Measurements from ENCODE around the gene PXN.

The PXN gene

DNA sequence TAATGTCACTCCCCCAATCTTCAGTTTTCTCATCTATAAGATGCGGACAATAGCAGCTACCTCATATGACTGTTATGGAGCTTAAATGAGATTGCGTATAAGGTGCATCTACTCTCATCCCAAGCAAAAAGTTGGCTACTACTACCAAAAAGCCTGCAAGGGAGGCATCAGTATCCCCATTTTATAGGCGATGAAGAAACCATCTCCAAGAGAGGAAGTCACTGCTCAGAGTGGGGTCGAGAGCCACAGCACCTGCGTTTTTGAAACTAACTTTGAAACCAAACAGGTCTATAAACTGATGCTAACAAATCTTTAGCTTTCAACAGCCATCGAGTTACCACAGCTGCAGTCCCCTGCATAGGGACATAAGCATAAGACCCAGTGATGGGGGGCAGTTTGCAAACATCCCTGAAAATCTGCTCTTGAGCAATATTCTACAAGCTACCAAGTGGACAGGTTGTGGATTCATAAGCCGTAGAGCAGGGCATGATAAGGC is 74.5 kb downstream of the PXN start:
- in situ Hi-C loops (cut with MboI; ENCODE audit: low sequenced_read_pairs) = no loop called here
- Histone ChIP-seq H3K9me3 (no peaks in the 10 kb centered on the region), H3K4me3 (no peak overlapping the region), H3K36me3 (replicated peaks) (peaks cover 51% of the 10 kb centered on the region), H3K27me3 (ENCODE audit: low read depth) (no peaks in the 10 kb centered on the region), H3K4me1 (peaks cover 20% of the 10 kb centered on the region)
- no peak for DNase-seq (ENCODE audit: low spot score in 2 of 2)

DNA sequence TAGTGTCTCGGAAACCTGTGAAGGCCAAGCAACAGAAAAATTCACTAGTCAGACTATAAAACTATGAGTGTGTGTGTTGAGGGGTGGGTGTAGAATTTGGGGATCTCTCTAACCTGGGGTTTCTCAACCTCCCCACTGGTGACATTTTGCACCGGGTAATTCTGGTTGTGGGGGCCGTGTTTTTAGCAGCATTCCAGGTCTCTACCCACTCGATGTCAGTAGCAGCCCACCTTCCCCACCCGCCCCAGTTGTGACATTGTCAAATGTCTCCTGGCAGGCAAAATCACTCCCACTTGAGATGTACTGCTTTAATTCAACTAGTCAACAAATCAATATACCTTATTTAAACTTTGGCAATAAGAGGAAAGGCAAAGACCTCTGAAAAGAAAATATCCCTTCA is 75.1 kb downstream of the PXN start:
- Histone ChIP-seq H3K27me3 (ENCODE audit: low read depth) (no peaks in the 10 kb centered on the region), H3K9me3 (no peaks in the 10 kb centered on the region), H3K4me1 (peaks cover 15% of the 10 kb centered on the region), H3K4me3 (no peak overlapping the region), H3K36me3 (replicated peaks) (peaks cover 53% of the 10 kb centered on the region)
- in situ Hi-C loops (cut with MboI; ENCODE audit: low sequenced_read_pairs) = no loop called here
- DNase-seq (ENCODE audit: low spot score in 2 of 2) = no peak

DNA sequence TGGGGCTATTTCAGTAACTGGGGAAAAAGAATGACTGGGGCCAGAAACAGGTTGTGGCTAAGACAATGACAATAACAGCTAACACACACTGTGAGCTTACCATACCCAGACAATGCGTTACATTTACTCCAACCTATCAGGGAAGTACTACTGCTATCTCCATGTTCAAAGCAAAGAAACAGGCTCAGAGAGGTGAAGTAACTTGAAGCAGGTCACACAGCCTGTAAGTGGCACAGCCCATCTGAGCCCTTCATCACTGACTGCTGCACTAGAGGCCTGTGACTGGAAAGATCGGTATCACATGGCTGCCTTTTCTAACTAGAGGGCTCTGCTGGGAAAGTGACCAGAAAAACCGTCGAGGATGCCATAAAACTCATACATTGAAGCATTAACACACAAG is 78.9 kb downstream of the PXN start:
- Histone ChIP-seq H3K4me3 (no peak overlapping the region), H3K4me1 (peaks cover 7% of the 10 kb centered on the region), H3K9me3 (no peaks in the 10 kb centered on the region), H3K27me3 (ENCODE audit: low read depth) (no peaks in the 10 kb centered on the region), H3K36me3 (replicated peaks) (peaks cover 71% of the 10 kb centered on the region)
- no peak for DNase-seq (ENCODE audit: low spot score in 2 of 2)
- in situ Hi-C loops (cut with MboI; ENCODE audit: low sequenced_read_pairs) = no loop called here

DNA sequence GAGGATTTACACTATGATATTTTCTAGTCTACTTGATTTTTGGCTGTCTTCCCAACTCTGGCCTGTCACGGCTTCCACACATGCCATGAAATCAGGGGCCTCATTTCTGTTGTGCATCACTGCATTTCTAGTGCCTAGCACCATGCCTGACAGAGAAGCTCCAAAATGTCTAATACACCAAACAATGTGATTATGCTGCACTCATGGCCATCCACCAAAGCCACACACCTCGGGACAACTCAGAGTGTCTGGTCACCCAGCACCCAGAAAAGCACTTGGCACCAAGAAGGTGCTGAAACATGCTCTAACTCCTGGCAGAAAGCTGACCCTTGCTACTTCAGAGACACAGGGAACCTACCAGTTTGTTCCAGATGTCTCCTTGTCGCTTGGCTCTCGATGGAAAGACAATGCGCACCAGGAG is 82.3 kb downstream of the PXN start:
- H3K27me3 ChIP-seq (ENCODE audit: low read depth) = no peaks in the 10 kb centered on the region
- H3K4me3 ChIP-seq = no peak overlapping the region
- no peak for DNase-seq (ENCODE audit: low spot score in 2 of 2)
- in situ Hi-C loops (cut with MboI; ENCODE audit: low sequenced_read_pairs) = no loop called here
- no peaks in the 10 kb centered on the region for H3K9me3 ChIP-seq
- peaks cover 10% of the 10 kb centered on the region for H3K4me1 ChIP-seq
- H3K36me3 ChIP-seq (replicated peaks) = peaks cover 78% of the 10 kb centered on the region

DNA sequence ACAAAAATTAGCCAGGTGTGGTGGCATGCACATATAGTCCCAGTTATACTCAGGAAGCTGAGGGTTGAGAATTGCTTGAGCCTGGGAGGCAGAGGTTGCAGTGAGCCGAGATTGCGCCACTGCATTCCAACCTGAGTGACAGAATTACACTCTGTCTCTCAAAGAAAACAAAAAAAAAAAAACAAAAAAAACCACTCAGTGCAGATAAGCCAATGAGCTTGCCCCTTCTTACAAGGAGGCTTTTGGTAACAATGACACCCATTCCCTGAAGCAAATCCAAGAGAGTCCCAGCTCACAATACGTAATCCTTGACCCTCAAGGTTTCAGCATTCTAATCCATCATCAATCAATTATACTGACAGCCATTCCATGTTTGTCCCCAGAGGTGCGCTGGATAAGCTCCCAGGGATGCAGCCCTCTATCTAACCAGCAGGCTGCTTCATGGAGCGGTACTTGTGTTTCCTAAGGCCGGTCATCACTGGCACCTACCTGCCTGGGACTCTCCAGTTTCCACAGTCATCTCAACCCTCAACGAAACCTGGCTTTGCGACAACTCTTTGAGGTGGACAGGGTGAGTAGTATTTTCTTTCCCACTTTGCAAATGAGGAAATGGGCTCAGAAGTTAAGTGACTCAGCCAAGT is 83.4 kb downstream of the PXN start:
- peaks cover 85% of the 10 kb centered on the region for H3K36me3 ChIP-seq (replicated peaks)
- peak; percentile 83 to 99 for DNase-seq (ENCODE audit: low spot score in 2 of 2)
- H3K4me1 ChIP-seq = peaks cover 10% of the 10 kb centered on the region
- in situ Hi-C loops (cut with MboI; ENCODE audit: low sequenced_read_pairs) = no loop called here
- no peak overlapping the region for H3K4me3 ChIP-seq
- no peaks in the 10 kb centered on the region for H3K9me3 ChIP-seq
- H3K27me3 ChIP-seq (ENCODE audit: low read depth) = no peaks in the 10 kb centered on the region

DNA sequence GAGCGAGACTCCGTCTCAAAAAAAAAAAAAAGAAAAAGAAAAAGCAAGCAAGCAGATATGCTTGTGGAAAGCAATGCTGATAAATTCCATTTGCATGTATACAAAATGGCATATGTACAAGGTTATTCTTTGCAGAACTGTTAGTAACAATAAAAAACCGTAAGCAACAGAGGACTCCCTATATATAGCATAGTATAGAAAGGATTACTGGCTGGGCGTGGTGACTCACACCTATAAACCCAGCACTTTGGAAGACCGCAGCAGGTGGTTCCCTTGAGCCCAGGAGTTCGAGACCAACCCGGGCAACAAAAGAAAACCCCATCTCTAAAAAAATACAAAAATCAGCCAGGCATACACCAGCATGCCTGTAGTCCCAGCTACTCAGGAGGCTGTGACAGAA is 84.6 kb downstream of the PXN start:
- H3K4me1 ChIP-seq = peaks cover 10% of the 10 kb centered on the region
- H3K9me3 ChIP-seq = no peaks in the 10 kb centered on the region
- H3K27me3 ChIP-seq (ENCODE audit: low read depth) = no peaks in the 10 kb centered on the region
- H3K4me3 ChIP-seq = no peak overlapping the region
- peaks cover 86% of the 10 kb centered on the region for H3K36me3 ChIP-seq (replicated peaks)
- DNase-seq (ENCODE audit: low spot score in 2 of 2) = no peak
- in situ Hi-C loops (cut with MboI; ENCODE audit: low sequenced_read_pairs) = no loop called here

DNA sequence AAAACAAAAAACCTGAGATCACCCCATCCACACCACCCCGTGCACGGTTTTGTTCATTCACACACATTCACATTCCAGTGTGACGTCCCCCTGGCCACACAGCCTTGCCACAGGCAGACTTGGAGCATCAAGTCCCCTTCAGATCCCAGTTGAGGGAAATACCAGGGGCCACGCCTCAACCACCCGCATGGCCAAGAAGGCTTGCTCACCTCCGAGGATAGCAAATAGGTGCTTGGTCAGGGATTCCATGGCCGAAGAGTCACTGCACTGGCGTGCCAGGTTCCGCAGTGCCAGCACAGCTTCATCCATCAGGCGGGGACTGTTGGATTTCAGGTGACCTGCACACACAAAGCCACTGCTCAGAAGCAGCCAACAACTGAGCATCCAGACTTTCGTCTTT is 90.0 kb downstream of the PXN start:
- Histone ChIP-seq H3K27me3 (ENCODE audit: low read depth) (no peaks in the 10 kb centered on the region), H3K4me1 (no peaks in the 10 kb centered on the region), H3K36me3 (replicated peaks) (peaks cover 89% of the 10 kb centered on the region), H3K4me3 (no peak overlapping the region), H3K9me3 (no peaks in the 10 kb centered on the region)
- no peak for DNase-seq (ENCODE audit: low spot score in 2 of 2)
- in situ Hi-C loops (cut with MboI; ENCODE audit: low sequenced_read_pairs) = no loop called here

DNA sequence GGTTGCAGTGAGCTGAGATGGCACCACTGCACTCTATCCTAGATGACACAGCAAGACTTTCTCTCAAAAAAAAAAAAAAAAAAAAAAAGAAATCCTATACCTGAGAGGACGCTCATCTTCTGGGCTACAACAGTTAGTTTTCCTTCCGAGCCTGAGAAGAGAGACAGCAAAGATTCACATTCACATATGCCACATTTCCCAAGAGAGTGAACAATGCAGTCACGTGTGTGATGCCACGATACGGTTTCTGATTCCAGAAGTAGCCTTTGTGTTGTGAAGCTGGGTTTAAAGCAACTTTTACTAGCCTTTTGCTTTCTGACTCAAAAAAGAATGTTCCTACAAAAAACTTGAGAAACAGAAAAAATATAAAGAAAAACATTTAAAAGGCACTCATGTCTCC is 90.5 kb downstream of the PXN start:
- H3K9me3 ChIP-seq = no peaks in the 10 kb centered on the region
- H3K4me1 ChIP-seq = no peaks in the 10 kb centered on the region
- in situ Hi-C loops (cut with MboI; ENCODE audit: low sequenced_read_pairs) = no loop called here
- H3K27me3 ChIP-seq (ENCODE audit: low read depth) = no peaks in the 10 kb centered on the region
- peaks cover 91% of the 10 kb centered on the region for H3K36me3 ChIP-seq (replicated peaks)
- no peak overlapping the region for H3K4me3 ChIP-seq
- no peak for DNase-seq (ENCODE audit: low spot score in 2 of 2)

DNA sequence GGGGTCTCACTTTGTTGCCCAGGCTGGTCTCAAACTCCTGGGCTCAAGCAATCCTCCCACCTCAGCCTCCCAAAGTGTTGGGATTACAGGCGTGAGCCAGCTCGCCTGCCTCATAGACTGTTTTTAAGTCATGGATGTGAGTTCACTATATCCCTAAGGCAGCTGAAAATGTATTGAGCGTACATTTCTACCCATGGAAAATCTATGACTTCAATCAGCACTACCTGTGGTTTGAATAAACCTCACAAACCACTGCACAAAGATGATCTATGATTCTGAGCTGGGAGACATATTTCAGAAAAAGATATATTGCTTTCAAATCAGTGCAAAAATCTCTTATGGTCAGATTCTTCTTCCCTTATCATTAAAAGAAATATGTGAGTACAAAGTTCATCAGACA is 93.5 kb downstream of the PXN start:
- no peak for DNase-seq (ENCODE audit: low spot score in 2 of 2)
- no peak overlapping the region for H3K4me3 ChIP-seq
- in situ Hi-C loops (cut with MboI; ENCODE audit: low sequenced_read_pairs) = loop anchor here (5.0 kb wide), 1 partner anchor 35 kb away; no protein-coding TSS in a partner anchor
- H3K4me1 ChIP-seq = no peaks in the 10 kb centered on the region
- no peaks in the 10 kb centered on the region for H3K27me3 ChIP-seq (ENCODE audit: low read depth)
- H3K36me3 ChIP-seq (replicated peaks) = peaks cover 86% of the 10 kb centered on the region
- H3K9me3 ChIP-seq = no peaks in the 10 kb centered on the region

DNA sequence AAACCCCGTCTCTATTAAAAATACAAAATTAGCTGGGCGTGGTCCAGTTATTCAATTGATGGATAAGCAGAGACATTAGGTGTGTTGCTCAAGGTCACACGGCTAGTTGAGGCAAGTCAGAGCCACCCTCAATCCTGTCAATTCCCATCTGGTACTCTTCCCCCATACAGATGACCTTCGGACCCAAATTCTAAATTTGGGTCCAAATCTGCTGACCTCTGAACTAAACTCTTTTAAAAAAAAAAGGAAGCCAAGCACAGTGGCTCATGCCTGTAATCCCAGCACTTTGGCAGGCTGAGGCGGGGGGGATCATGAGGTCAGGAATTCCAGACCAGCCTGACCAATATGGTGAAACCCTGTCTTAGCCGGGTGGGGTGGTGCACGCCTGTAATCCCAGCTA is 94.9 kb downstream of the PXN start:
- Histone ChIP-seq H3K9me3 (no peaks in the 10 kb centered on the region), H3K4me1 (no peaks in the 10 kb centered on the region), H3K36me3 (replicated peaks) (peaks cover 73% of the 10 kb centered on the region), H3K27me3 (ENCODE audit: low read depth) (no peaks in the 10 kb centered on the region), H3K4me3 (no peak overlapping the region)
- in situ Hi-C loops (cut with MboI; ENCODE audit: low sequenced_read_pairs) = loop anchor here (5.0 kb wide), 1 partner anchor 33 kb away; no protein-coding TSS in a partner anchor
- DNase-seq (ENCODE audit: low spot score in 2 of 2) = no peak

DNA sequence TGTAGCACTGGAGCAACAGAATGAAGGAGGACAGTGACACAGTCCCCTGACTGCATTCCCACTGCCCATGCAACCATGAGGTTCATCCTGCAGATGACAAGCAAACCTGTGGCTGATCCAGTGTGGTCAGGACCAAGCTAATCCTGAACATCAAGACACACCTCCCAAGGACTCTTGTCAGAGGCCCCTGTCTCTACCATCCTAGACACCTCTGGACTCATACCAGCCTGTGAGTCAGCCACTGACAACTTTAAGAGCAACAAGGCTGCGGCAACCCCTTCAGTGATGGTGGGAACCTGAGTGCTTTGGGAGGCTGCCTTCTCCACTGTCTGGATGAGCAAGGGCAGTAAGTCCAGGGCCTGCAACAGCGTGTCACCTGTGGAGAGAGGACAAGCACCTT is 95.6 kb downstream of the PXN start:
- H3K4me3 ChIP-seq = no peak overlapping the region
- no peaks in the 10 kb centered on the region for H3K4me1 ChIP-seq
- no peaks in the 10 kb centered on the region for H3K27me3 ChIP-seq (ENCODE audit: low read depth)
- DNase-seq (ENCODE audit: low spot score in 2 of 2) = no peak
- no peaks in the 10 kb centered on the region for H3K9me3 ChIP-seq
- in situ Hi-C loops (cut with MboI; ENCODE audit: low sequenced_read_pairs) = loop anchor here (5.0 kb wide), 1 partner anchor 33 kb away; no protein-coding TSS in a partner anchor
- H3K36me3 ChIP-seq (replicated peaks) = peaks cover 74% of the 10 kb centered on the region

DNA sequence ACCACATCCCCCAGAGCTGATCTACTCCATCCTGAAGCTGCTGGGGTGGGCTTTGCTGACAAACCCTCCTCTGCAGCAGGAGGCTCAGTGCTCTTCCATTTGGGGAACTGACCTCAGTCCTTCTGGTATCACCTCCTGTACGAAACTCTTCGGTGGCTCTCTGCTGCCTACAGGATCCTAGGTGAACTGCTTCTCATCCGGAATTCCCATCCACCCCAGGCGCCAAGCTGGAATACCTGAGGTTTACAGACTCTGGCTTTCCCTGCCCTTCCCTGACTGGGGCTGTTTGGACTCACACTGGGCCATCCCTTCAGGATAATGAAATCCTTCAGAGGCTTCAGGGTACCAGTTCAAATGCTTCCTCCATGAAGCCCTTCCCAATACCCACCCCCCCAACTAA is 97.2 kb downstream of the PXN start:
- H3K9me3 ChIP-seq = no peaks in the 10 kb centered on the region
- no peak for DNase-seq (ENCODE audit: low spot score in 2 of 2)
- H3K4me3 ChIP-seq = no peak overlapping the region
- H3K27me3 ChIP-seq (ENCODE audit: low read depth) = no peaks in the 10 kb centered on the region
- peaks cover 77% of the 10 kb centered on the region for H3K36me3 ChIP-seq (replicated peaks)
- H3K4me1 ChIP-seq = no peaks in the 10 kb centered on the region
- in situ Hi-C loops (cut with MboI; ENCODE audit: low sequenced_read_pairs) = no loop called here

DNA sequence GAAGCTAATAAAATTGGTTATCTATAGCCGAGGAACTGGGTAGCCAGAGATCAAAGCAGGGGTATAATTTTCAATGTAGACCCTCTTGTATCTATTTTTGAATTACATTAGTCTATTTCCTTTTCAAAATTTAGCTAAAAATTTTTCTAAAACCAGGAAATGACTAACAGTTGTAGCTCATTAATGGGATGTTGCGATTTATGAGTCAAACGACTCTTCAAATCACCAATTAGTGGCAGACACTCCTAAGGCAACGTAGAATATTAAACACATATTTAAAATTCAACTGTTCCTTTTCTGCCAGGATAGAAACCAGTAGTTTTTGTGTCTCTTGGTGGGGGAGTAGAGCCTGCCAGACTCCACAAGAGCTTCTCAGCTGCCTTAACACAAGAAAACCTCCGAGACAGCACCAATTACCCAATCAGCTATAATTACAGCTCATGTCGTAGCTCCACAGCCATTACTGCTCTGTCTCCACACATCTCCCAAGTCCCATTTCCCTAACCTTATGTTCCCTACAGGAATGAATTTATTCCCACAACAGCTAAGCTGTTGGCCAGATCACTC is 97.9 kb downstream of the PXN start:
- Histone ChIP-seq H3K36me3 (replicated peaks) (peaks cover 77% of the 10 kb centered on the region), H3K27me3 (ENCODE audit: low read depth) (no peaks in the 10 kb centered on the region), H3K4me3 (no peak overlapping the region), H3K9me3 (no peaks in the 10 kb centered on the region), H3K4me1 (no peaks in the 10 kb centered on the region)
- in situ Hi-C loops (cut with MboI; ENCODE audit: low sequenced_read_pairs) = no loop called here
- DNase-seq (ENCODE audit: low spot score in 2 of 2) = no peak

DNA sequence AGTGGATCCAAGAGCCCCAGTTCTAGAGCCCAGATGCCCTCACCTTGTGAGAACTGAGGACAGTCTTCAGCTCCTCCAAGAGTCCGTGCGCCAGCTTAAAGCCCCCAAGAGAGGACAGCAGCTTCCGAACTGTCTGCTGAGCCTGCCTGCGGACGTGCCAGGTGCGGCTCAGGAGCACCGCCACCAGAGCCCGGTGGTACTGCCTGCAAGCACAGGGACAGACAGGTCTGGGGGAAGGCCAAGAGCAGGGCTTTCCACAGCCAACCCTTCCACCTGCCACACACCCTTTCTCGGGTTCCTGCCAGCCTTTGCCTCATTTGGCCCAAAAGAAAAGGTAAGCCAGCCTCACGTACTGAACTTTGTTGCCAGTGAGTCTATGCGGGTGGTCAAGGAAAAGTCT is 101.2 kb downstream of the PXN start:
- H3K27me3 ChIP-seq (ENCODE audit: low read depth) = no peaks in the 10 kb centered on the region
- H3K36me3 ChIP-seq (replicated peaks) = peaks cover 82% of the 10 kb centered on the region

More for the DNA sequence above, 101.2 kb downstream of the PXN start:
- H3K9me3 ChIP-seq = no peaks in the 10 kb centered on the region
- no peak overlapping the region for H3K4me3 ChIP-seq
- H3K4me1 ChIP-seq = no peaks in the 10 kb centered on the region
- no peak for DNase-seq (ENCODE audit: low spot score in 2 of 2)
- in situ Hi-C loops (cut with MboI; ENCODE audit: low sequenced_read_pairs) = no loop called here

Measured in HAP-1 (cell line).